Activated T-helper 1 cell treated with anti-CD3 and anti-CD28 coated beads, Interleukin-2, amount 50 U/mL, for 16 hours (primary cell): ENCODE results near the gene TNNI3.
"Not testable (repeated sequence)": the region's sequence is repeated elsewhere in the genome, so short reads cannot be mapped to it uniquely, and the experiment has no call there.

Experiments
- DNase-seq, 2 donors: peaks; one replicate each; pipeline ENCODE4 v3.0.0-alpha.2; 2020; ENCODE audit warnings: low read depth in 1 of 2, low spot score in 1 of 2

TNNI3 gene

DNA sequence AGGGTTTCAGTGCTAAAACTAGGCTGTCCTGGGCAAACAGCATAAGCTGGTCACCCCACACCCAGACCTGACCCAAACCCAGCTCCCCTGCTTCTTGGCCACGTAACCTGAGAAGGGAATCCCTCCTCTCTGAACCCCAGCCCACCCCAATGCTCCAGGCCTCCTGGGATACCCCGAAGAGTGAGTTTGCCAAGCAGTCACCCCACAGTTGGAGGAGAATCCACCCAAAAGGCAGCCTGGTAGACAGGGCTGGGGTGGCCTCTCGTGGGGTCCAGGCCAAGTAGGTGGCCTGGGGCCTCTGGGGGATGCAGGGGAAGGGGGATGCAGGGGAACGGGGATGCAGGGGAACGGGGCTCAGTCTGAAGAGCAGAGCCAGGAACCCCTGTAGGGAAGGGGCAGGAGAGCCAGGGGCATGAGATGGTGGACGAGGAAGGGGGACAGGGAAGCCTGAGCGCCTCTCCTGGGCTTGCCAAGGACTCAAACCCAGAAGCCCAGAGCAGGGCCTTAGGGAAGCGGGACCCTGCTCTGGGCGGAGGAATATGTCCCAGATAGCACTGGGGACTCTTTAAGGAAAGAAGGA, 42.9 kb downstream of the TNNI3 start:
- no peak for DNase-seq

DNA sequence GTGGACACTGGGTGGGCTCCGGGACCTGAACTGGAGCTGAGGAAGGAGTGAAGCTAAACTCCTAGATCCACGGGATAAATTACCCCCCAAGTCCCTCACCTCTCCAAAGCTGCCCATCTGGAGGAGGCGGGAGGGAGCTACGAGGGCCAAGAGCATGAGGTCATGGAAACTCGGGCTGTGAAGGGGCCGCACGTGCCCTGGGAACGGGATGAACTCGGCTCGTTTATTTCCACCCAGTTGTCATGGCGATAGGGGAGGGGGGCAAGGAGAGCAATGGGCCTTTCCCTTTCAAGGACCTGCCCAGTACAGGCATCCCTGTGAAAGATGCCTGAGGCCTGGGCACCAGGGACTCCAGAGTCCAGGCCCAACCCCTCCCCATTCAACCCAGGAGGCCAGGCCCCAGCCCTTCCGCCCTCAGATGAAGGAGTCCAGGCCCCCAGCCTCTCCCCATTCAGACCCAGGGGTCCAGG, 43.9 kb downstream of the TNNI3 start:
- DNase-seq: no peak

DNA sequence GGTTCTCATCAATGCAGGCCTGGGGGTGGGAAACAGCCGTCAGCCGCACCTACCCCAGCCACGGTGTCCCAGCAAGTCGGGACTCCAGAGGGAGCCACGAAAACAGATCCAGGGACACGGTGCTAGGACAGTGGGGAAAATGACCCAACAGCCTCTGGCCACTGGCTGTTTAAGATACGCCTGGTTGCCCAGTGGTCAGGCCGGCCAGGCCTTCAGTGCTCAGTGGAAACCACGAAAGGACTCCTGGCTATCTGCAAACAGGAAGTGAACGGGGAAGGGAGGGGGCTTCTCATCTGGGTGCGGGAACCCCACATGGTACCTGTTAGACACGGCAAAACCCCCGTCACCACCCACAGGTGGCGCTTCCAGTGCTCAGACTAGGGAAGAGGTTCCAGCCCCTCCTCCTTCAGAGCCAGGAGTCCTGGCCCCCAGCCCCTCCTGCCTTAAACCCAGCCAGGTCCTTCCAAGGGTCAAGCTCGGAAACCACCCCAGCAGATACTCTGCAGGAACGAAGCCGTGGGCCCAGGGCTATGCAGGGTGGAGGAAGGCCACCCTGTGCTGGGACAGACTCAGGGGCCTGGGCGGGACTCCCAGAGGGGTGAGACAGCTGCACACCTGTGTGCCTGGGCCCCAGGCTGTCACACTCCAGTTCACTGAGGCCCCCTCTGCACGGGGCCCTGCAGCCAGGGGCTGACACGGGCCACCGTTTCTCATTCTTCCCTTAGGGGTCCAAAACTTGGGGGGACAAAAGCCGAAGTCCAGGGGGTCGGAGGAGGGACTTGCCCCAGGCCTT, 44.6 kb downstream of the TNNI3 start:
- no peak for DNase-seq

DNA sequence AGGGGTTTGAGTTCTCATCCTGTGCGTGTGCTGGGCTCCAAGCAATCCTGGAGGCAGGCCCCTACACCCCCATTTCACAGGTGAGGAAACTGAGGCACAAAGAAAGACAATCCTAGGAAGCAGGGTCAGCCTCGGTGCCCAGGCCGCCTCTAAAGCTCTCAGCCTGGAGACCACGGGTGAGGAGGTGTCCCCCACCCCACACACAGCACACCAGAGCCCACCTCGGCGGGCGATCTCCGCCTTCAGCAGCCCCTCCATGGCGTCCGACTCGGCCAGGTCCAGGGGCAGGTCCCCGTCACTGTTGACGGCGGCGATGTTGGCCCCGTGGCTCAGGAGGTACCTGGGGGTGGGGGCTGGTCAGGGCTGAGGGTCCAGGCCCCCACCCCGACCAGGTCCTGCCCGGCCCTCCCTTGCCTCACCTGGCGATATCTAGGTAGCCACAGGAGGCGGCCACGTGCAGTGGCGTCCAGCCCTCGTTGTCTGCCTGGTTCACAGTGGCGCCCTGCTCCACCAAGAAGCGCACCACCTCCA, 45.2 kb downstream of the TNNI3 start:
- DNase-seq: no peak

DNA sequence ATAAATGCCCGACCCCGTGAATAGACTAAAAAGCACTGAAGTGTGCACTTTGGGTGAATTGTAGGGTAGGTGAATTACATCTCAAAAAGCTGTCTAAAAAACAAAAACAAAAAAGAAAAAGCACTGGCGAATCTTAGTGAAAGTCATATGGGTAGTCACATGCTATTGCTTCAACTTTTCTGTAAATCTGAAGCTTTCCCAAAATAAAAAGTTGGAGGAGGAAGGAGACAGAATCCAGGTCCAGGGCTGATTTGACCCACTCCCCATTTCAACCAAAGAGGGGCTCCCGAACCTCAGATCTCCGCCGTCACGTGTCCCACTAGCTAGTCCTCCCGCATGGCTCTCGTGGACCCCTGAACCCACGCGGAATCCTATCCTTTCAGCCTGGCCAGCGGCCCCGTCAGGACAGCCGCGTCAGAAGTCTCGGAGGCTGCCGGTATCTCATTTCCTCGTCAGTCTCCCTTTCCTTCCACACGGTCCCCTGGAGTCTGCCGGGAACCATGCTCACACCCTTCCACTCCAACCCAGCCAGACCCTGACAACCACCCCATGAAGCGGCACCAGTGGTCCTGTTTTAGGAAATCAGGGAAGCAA, 46.2 kb downstream of the TNNI3 start:
- DNase-seq: no peak

DNA sequence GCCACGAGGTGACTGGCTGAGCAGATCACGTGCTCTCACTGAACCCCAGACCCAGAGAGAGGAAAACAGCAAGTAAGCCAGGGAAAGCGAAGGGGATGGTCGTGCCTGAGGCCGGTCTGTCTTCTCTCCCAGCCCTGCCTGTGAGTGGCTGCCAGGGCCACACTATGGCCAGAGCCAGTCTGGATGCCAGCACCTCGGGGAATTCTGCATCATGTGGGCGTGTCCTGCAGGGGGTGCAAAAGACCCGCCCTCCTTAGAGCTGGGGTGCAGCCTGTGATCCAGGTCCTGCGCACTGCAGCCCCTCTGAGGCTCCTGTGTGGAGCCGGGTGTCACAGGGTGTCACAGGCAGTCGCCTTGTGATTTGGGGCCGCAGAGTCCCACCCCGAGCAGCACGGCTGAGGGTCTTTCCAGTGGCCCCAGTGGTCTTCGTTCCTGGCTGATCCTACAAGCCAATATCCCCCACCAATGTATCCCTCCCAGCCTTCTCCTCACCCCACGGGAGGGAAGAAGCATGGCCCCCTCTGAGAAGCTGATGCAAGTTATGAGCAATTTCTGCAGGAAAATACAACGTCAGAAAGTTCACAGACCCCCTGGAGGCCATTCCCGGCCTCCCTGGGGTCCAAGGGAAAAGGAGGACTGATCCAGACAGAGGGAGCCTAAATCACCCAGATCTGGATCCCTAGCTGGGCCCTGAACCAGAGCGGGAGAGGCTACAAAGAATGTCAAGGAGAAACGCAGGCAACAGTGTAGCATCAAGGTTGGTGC, 47.8 kb downstream of the TNNI3 start:
- no peak for DNase-seq

DNA sequence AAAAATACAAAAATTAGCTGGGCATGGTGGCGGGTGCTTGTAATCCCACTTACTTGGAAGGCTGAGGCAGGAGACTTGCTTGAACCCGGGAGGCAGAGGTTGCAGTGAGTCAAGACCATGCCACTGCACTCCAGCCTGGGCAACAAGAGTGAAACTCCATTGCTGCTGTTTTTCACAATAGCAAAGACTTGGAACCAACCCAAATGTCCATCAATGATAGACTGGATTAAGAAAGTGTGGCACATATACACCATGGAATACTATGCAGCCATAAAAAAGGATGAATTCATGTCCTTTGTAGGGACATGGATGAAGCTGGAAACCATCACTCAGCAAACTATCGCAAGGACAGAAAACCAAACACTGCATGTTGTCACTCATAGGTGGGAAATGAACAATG, 50.3 kb downstream of the TNNI3 start:
- DNase-seq: not testable (repeated sequence)

DNA sequence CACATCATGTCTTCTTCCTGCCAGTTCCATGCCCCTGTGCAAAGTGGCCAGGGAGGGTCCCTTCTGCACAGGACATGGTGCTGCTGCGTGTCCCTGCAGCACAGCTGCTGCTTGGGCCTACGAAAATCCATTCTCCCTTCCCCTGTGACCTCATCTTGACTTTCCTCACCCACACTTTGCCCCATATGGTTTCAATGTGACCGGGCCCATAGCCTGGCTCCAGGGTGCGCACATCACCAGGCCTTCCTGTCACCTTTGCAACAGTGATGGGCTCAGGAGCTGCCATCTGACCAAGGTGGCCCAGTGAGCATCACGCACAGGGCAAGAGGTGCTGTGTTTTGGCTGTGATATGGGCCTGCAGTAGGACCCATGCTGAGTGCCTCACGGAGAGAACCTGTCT, 50.9 kb downstream of the TNNI3 start:
- DNase-seq: no peak

DNA sequence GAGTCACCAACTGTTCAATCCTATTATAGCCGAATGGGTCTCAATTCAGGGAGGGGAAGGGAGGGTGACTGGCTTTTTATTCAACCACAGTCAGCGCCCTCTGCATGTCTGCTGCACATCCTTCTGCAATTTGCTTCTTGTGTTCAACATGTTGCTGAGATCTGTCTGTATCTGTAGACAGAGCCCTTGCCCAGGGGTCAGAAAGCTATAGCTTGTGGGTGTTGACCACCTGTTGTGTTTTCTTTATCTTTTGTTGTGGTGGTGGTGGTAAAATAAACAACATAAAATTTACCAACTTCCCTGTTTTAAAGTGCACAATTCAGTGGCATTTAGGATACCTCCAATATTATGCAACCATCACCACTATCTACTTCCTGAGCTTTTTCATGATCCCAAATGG, 52.3 kb downstream of the TNNI3 start:
- no peak for DNase-seq

DNA sequence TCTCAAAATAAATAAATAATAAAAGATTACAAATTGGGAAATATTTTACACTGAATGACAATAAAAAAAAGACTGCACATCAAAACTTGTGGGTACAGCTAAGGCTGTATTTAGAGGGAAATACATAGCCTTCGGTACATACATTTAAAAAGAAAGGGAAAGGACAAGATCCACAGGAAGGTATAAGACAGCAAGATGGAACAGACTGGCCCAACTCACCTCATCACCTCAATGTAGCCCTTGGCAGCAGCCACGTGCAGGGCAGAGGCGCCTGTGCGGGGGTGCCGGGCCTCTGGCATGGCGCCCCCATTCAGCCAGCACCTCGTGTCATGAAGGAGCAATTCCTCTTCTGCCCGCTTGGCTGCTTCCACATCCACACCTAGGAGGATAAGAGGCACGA, 54.3 kb downstream of the TNNI3 start:
- DNase-seq: no peak
